Measurements from ENCODE around the gene GNAQ. TPM values are rescaled to one million over a fixed set of nuclear protein-coding genes. Genes with fewer than 3 reads are reported as not detected.

GNAQ gene
- total RNA-seq, 6 experiments from 2014 or later: 41.6 to 45.8 (median 44.3) TPM

DNA sequence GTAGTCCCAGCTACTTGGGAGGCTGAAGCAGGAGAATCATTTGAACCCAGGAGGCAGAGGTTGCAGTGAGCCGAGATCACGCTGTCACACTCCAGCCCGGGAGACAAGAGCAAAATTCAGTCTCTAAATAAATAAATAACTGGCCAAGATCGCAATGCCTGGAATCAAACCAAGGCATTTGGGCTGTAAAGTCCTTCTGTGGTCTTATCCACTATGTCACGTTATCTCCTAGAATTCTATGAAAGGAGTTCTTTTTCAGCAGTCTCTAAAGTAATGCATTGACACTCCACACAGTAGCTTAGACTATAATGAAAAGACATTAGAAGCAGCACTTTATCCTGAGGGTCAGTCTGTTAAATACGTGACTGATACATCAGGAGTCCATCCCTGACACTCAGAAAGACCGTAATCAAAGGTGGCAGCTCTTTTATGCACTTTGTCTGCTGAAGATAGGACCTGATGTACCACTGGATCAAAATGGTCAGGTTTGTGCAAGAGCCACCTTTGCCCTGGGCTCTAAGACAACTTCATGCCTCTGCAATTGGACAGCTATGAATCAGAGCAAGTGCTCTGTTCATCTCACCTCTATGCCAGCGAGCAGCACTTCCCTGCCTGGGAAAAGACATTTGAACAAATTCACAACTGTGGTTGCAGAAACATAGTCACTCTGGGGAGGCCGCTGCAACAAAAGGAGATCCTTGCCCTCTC, 351.8 kb downstream of the GNAQ start:
- TF ChIP-seq, protein P1, sequence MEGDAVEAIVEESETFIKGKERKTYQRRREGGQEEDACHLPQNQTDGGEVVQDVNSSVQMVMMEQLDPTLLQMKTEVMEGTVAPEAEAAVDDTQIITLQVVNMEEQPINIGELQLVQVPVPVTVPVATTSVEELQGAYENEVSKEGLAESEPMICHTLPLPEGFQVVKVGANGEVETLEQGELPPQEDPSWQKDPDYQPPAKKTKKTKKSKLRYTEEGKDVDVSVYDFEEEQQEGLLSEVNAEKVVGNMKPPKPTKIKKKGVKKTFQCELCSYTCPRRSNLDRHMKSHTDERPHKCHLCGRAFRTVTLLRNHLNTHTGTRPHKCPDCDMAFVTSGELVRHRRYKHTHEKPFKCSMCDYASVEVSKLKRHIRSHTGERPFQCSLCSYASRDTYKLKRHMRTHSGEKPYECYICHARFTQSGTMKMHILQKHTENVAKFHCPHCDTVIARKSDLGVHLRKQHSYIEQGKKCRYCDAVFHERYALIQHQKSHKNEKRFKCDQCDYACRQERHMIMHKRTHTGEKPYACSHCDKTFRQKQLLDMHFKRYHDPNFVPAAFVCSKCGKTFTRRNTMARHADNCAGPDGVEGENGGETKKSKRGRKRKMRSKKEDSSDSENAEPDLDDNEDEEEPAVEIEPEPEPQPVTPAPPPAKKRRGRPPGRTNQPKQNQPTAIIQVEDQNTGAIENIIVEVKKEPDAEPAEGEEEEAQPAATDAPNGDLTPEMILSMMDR (IDR thresholded peaks at IDR 0.05): no peak
- H3K9me3 Mint-ChIP-seq: no peaks in the 10 kb centered on the region
- no peak overlapping the region for H3K4me3 Mint-ChIP-seq
- no peaks in the 10 kb centered on the region for H3K4me1 Mint-ChIP-seq (ENCODE audit: low read depth)
- H3K36me3 Mint-ChIP-seq (ENCODE audit: low read depth): no peaks in the 10 kb centered on the region
- peaks cover 3% of the 10 kb centered on the region; the same call in 1 of the 2 replicates for H3K27me3 Mint-ChIP-seq (ENCODE audit: insufficient read depth)
- no peak overlapping the region for H3K27ac Mint-ChIP-seq
- no peak for DNase-seq

DNA sequence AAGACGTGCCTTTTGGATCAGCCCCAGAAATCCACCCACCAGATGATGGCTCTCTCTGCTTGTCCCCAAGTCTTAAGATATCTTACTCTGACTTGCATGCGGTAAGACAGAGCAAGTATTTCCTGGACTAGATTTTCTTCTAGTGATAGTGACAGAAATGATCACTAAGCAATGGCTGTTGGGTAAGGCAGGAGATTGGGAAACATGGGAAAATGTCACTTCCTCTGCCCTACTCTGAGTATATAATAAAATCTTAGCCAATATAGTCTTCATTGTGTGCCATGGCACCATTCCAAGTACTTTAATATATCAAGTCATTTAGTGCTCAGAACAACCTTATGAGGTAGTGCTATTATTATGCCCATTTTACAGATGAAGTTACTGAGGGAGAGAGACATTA, 352.5 kb downstream of the GNAQ start:
- H3K4me1 Mint-ChIP-seq (ENCODE audit: low read depth): no peaks in the 10 kb centered on the region
- no peaks in the 10 kb centered on the region for H3K36me3 Mint-ChIP-seq (ENCODE audit: low read depth)
- H3K9me3 Mint-ChIP-seq: no peaks in the 10 kb centered on the region
- no peak overlapping the region for H3K27ac Mint-ChIP-seq
- H3K4me3 Mint-ChIP-seq: no peak overlapping the region
- TF ChIP-seq, protein P1 (IDR thresholded peaks at IDR 0.05): no peak
- no peak for DNase-seq
- peaks cover 3% of the 10 kb centered on the region; the same call in 1 of the 2 replicates for H3K27me3 Mint-ChIP-seq (ENCODE audit: insufficient read depth)

DNA sequence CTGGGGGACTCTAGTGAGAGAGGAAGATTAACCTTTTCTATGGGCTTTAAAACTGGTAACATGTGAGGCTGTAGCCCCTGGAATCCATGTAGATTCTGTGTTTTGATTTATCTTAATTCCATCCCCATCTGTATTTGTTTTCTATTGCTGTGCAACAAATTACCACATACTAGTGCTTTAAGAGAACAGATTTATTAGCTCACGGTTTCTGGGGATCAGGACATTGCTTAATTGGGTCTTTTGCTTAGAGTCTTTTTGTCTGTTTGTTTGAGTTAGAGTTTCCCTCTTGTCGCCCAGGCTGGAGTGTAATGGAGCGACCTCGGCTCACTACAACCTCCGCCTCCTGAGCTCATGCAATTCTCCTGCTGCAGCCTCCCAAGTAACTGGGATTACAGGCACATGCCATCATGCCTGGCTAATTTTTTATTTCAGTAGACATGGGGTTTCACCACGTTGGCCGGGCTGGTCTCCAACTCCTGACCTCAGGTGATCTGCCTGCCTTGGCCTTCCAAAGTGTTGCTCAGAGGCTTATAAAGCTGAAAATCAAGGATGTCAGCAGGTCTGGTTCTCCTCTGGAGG, 353.6 kb downstream of the GNAQ start:
- Mint-ChIP-seq H3K4me3 (no peak overlapping the region), H3K9me3 (no peaks in the 10 kb centered on the region), H3K4me1 (ENCODE audit: low read depth) (no peaks in the 10 kb centered on the region), H3K27ac (no peak overlapping the region), H3K36me3 (ENCODE audit: low read depth) (no peaks in the 10 kb centered on the region), H3K27me3 (ENCODE audit: insufficient read depth) (peaks cover 3% of the 10 kb centered on the region; the same call in 1 of the 2 replicates)
- TF ChIP-seq, protein P1 (IDR thresholded peaks at IDR 0.05): no peak
- DNase-seq: no peak

DNA sequence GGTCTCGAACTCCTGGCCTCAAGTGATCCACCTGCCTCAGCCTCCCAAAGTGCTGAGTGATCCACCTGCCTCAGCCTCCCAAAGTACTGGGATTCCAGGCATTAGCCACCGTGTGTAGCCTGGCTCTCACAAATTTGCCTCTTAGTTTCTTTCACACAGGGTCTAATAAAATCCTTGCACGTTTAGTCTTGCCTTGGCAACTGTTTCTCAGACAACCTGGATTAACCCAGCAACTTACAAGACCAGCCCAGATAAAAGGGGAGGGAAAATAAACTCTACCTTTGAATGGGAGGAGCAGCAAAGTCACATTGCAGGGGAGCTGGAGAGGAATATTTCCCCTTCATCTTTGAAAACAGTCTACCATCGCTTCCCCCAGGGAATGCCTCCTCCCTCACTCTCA, 354.2 kb downstream of the GNAQ start:
- Mint-ChIP-seq H3K27me3 (ENCODE audit: insufficient read depth) (peaks cover 3% of the 10 kb centered on the region; the same call in 1 of the 2 replicates), H3K9me3 (no peaks in the 10 kb centered on the region), H3K4me1 (ENCODE audit: low read depth) (no peaks in the 10 kb centered on the region), H3K27ac (no peak overlapping the region), H3K4me3 (no peak overlapping the region), H3K36me3 (ENCODE audit: low read depth) (no peaks in the 10 kb centered on the region)
- TF ChIP-seq, protein P1 (IDR thresholded peaks at IDR 0.05): no peak
- no peak for DNase-seq

DNA sequence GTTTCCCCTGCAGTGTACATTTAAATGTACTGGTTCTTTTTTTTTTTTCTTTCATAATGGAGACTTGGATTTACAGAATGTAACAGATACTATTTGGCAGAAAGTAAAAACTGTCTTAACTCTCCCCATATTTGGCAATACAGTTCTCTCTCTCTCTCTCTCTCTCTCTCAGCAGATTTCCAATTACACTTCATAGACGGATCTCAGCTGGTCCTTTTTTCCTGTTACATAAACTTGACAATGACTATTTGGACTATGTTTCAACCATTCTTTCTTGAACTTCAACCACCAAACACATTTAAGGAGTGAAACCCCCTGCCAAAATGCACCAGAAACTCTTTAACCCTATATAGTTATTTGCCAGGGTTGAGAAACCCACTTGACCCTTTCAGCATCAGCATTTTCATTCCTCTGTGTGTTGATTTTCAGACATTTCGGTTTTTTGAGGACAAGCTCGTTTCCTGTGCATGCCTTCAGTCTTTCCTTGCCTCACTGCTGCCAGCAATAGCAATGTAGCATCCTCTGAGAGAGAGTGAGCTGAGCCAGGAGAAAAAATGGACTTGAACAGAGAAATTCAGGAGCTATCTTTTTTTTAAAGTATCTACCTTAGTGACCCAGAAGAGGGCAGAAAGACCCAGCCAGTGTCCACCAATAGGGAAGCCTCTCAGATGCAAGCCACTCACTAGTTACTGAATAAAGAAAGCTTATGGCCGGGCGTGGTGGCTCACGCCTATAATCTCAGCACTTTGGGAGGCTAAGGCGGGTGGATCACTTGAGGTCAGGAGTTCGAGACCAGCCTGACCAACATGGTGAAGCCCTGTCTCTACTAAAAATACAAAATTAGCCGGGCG, 357.4 kb downstream of the GNAQ start:
- Mint-ChIP-seq H3K9me3 (no peaks in the 10 kb centered on the region), H3K4me3 (no peak overlapping the region), H3K4me1 (ENCODE audit: low read depth) (no peaks in the 10 kb centered on the region), H3K27me3 (ENCODE audit: insufficient read depth) (peaks cover 3% of the 10 kb centered on the region), H3K36me3 (ENCODE audit: low read depth) (no peaks in the 10 kb centered on the region), H3K27ac (no peak overlapping the region)
- no peak for DNase-seq
- TF ChIP-seq, protein P1 (IDR thresholded peaks at IDR 0.05): peak; percentile 19; the same call in 1 of the 2 replicates

All from HFFc6 (cell line).